HG02571 (cell line): ENCODE measurements around the gene MAPKAP1.

Experiments used
- ATAC-seq: cut with Tn5 transposase; IDR thresholded peaks from one replicate; pipeline ENCODE4 v1.9.1; 2021; ENCODE audit warnings: mild to moderate bottlenecking, moderate library complexity; ENCODE audit not compliant: unreplicated experiment

MAPKAP1 gene

DNA sequence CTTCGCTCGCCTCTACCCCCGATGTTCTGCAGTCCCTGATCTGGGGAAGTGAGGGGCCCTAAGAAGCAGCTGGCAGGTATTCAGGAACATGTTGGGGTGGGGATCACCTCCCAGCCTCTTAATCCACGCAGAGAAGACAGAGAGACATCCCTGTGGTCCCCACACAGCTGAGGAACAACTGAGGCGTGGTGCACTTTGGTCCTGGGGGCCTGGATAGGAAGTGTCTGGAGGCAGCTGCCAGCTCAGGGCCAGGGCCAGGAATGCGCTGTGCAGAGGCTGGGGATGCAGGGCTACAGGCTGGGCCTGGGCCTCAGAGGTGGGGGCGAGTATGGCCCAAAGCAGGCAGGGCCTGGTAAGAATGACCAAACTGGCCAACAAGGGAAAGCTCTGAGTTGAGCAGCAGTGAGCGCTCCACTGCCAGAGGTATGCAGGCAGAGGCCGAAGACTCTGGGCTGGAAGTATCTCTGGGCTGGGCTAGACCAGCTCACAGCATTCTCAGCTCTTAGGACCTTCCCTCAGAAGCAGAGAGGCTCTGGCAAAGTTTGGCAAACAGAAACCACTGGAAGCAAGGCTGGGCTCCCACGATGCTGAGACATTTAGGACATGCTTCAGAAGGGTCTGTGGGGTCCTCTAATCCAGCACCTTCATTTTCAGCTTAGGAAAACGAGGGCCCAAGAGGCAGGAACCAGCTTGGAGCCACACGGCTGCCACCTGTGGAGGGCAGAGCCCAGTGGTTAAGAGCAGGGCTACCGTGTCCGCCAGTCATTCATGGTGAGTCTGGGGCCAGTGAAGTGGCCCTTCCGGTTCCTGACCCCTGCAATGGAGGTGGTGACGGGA is 271.0 kb downstream of the MAPKAP1 start:
- ATAC-seq: no peak

DNA sequence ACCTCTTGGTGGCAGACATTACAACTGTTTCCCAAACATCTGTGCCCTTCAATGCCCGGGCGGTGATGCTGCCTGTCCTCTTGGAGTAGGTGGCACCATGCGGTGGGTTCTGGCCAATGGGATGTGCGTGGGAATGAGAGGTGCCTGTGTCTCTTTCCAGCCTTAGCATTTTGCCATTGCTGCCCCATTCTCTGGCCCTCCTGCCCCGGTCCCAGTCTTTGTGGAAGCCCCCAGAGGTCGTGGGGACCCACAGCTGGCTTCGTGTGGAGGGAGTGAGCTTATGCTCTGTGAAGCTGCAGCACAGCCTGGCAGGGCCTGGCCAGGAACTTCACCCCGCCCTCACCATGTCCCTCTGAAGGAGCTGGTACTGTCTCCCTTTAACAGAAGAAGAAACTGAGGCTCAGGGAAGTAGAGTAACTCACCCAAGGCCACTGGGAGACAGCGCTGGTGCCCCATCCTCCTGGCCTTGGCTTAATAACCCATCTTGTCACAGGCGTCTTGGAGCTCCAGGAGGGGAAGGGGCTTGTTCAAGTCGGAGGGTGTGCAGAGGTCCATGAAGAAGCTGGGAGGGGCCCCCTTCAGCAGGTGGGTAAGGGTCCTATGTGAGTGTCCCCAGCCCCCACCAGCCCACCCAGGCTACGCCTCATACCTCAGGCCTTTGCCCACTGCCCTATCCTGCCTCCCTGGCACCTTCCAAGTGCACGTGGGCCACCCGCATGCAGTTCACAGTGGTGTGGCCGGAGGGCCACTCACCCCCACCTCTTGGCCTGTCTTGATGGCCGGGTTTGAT is 271.8 kb downstream of the MAPKAP1 start:
- no peak for ATAC-seq

DNA sequence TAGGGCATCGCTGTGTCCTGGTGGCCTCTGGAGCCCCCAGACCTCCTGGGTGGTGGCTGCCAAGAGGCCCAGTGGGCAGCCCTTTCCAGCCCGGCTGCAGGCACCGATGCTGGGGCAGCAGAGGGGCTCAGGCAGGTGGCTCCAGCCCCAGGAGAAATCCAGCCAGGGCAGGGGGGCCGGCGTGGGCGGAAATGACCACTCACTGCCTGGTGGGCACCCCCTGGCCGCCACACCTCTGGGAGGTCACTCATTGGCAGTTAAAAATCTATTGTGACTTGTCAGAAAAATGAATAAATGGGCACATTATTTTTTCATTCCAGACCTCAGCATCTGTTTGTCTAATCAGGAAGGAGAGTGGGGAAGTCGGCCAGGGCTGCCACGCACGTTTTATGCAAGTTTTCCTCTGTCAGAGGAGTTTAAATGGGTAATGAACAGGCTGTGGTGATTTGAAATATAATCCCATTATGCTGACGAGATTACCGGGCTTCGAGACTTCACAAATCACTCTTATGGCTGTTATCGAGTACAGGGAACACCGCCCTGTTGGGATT is 273.5 kb downstream of the MAPKAP1 start:
- ATAC-seq: no peak

DNA sequence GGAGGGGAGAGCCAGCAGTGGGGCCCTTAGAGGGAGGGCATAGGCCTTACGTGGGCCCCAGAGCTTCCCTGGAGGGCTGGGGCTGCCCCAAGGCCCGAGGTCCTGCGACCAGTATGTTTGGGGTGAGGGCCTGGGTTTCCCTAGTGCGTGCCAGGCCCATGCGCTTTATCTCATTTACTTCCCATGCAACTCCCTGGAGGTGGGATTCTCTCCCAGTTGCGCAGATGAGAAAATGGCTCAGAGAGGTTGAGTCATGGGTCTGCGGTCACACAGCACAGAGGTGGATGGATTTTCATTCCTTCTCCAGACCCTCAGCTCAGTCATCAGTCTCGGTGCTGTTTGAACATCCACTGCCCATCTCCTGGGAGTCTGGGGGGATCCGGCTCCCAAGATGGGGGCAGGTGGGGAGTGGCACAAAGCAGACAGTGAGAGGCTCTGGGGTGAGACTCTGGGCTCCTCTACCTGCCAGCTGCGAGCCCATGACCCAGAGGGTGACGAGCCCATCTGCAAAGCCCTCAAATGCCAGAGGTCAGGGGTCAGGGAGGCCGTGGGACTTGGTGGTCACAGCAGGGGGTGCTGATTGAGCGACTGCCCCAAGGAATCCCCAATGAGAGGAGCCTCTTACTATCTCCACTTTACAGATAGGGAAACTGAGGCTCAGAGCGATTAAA is 274.2 kb downstream of the MAPKAP1 start:
- ATAC-seq: no peak

DNA sequence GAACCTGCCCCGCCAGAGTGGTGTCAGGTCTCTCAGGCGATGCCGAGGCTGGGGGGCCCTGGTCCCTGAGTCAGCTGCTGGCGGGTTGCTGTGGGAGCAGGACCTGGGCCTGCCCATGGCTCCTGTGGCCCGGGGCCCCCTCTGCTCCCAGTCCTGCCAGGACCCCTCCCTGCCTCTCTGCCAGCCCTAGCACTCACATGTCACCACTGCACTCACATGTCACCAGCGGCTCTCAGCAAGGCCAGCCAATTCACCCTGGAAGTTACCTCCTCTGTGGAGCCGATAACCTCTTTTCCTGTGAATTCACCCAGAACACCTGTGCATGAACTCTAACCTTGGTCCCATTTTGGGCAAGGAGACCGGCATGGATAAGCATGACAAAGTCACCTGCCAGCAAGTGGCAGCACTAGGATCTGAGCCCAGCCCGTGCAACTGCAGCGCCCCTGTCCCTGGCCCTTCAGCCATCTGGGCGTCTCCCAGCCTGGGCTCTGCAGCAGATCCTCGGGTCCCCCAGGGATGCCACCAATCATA is 275.2 kb downstream of the MAPKAP1 start:
- ATAC-seq: no peak

DNA sequence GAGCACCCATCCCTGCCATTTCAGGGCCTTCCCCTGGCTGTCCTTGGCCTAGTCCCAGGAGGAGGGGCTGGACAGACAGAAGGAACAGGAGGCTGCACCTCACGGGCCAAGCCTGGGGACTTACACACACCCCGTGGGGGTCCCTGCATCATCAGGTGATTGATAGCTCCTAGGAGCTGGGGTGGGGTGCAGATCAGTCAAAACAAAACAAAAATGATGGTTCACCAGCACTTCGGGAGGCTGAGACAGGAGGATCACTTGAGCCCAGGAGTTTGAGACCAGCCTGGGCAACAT is 276.0 kb downstream of the MAPKAP1 start:
- no peak for ATAC-seq

DNA sequence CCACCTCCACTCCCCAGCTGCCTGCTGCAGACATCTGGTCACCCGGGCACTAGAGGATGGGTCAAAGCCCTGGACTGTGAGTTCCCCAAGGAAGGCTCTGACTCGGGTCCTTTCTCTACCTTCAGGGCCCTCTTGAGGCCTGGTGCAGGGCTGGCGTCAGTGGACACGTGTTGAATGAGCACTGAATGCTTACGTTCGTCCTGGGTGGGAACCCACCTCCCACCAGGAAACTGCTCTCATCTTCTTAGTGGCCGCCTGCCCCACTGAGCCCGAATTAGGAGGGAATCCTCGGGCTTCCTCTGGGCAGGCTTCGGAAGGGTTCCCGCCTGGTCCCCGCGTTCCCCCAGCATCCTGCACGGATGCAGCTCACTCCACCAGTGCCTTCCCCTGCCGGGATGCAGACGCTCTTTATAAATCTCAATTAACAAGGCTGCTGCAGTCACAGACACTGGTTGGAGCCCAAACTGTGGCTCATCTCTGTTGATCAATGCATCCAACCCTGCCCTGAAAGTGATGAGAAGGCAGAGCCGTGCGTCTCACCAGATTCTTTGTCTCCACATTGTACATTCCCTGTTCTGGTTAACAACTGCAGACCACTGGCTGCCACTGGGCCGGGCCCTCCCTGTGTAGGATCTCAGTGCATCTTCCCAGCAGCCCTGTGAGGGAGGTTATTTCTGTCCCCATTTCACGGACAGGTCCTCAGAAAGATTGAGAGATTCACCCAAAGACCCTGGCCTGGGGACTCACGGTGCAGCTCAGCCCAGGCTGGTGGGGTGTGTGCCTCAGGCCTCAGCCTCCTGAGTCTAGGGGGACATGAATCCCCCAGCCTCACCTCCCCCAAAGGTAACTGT is 276.6 kb downstream of the MAPKAP1 start:
- ATAC-seq: no peak

DNA sequence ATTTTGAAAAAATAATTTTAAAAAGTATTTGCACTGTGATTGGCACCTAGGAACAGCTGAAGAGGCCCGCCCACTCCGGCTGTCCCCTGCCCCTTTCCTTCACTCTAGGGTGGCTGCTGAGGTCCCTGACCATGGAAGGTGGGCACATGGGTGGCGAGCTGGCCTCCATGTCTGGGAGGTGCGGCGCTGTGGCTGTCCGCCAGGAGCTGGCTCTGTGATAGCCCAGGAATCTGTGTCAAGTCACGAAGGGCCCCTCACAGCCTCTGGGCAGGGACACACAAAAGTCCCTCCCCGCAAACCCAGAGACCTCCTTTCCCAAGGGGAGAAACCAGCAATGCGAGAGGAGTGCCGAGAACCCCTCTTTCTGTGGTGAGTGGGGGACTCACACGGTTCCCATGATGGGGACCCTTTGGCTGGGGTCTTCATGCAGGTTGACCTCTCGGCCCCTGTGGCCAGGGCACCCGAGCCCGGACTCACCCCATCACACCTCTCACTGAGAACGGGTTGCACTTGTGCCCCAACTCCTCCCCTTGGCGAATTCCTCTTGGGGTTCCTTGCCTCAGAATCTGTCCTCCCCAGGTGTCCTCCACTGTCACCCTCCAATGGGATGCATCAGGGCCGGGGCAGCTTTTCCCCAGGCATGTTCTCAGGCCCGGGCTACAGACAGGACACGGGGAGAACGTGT is 277.4 kb downstream of the MAPKAP1 start:
- ATAC-seq: no peak

DNA sequence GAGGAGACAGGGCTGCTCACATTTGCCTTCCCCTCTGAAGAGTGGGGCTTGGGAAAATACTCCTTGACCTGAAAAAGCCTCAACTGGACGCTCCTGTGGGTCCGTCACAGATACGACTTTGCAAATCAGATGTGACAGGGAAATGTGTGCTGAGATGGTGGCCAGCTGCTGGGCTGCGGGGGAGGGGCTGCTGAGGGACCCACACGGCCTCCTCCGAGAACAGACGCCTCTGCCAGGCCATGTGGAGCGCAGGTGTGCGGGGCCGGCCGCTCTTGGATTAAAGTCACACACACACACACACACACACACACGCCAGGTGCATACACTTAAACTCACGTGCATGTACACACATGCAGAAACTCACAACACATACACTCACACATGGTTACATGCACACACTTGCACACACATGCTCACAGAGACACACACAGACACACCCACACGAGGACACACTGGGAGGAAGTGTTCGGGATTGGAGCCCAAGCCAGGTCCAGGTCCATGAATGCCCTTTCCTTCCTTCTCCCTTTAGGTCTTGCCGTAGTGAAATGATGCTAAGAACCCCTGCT is 278.0 kb downstream of the MAPKAP1 start:
- ATAC-seq: no peak

DNA sequence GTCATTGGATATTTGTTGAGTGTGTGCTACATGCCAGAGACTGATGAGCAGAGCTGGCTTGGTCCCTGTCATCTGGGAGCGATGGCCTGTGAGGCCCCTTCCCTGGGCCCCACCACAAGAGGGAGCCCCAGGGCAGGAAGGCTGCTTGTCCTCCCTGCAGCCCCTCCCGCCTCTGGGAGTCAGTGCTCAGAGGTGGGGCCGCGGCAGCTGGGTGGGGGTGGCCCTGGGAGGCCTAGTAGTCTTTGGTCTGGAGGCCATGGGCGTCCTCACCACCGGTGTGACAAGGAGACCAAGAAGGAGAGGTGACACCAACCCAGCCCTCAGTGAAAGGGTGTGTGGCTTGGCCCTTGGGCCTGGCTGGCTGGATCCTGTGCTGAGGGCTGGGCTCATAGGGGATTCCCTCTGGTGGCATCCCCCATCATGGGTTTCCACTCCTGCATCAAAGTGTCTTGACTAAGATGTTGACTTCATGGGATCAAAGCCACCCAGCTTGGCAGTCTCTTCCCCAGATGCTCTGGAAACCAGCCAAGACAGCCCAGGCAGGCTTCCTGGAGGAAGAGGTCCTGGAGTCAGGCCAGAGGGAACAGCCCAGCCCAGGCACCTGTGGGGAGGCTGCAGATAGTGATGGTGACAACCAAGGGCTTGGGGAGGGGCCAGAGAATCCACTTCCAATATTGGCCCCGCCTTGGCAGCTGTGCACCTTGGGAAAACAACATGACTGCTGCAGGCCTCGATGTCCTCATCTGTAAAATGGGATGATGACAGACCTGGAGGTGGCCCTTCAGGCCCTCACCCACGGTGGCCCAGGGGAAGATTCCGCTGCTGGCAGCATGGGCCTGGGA is 278.7 kb downstream of the MAPKAP1 start:
- no peak for ATAC-seq

DNA sequence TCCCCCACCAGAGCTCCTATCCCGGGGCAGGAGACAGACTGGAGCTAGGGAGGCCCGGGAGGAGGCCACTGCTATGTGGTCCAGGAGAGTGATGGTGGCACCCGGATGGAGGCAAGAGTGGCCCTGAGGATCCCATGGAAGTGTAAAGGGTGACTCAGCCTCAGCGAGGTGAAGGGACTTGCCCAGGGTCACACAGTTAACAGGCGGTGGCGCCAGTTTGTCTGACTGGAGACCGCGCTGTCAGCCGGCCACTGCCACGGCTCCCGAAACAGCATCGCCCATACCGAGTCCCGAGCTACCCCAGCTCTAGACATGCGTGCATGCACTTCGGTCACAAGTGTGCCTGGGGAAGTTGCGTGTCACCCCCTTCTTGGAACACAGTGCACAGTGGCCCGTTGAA is 279.5 kb downstream of the MAPKAP1 start:
- no peak for ATAC-seq

DNA sequence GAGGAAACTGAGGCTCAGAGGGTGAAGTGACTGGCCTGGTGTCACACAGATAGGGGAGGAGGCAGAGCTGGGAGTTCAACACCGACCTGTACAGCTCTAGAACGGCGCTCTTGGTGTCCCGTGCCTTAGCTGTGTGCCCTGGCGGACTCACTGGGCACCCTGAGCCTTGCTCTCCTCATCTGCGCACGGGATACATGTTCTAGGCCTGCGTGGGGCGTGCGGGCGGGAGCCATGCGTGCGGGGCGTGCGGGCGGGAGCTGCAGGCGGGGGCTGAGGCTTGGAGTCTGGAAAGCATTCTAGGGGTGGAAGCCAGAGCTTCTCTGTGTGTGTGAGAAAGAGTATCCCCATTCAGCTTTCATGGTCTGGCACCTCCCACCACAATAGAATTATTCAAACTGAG is 280.1 kb downstream of the MAPKAP1 start:
- no peak for ATAC-seq

DNA sequence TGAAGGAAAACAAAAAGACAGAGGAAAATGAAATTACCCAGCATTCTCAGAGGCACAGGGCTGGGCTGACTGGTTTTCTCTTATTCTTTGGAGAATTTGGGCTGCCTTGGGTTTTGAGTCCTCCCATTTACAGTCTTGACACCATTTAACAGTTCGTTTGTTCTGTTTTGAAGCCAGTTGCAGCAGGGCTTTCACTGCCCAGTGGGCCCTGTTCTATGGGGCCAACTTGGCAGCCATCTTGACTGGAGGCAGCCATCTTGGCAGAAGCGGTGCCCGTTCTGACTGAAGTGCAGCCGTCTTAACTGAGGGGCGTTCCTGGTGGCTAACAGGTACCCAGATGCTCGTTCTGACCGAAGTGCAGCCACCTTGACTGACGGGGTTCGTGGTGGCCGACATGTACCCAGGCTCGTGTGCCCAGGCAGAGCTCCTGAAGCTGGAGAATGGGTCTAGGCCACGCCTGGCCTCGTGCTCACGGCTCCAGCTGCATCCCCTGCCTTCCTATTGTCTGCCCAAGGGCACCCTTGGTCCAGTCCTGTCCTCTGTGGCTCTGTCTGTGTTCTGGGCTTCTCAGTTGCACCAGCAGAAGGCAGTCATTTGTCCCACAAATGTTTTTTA is 281.0 kb downstream of the MAPKAP1 start:
- ATAC-seq: no peak

DNA sequence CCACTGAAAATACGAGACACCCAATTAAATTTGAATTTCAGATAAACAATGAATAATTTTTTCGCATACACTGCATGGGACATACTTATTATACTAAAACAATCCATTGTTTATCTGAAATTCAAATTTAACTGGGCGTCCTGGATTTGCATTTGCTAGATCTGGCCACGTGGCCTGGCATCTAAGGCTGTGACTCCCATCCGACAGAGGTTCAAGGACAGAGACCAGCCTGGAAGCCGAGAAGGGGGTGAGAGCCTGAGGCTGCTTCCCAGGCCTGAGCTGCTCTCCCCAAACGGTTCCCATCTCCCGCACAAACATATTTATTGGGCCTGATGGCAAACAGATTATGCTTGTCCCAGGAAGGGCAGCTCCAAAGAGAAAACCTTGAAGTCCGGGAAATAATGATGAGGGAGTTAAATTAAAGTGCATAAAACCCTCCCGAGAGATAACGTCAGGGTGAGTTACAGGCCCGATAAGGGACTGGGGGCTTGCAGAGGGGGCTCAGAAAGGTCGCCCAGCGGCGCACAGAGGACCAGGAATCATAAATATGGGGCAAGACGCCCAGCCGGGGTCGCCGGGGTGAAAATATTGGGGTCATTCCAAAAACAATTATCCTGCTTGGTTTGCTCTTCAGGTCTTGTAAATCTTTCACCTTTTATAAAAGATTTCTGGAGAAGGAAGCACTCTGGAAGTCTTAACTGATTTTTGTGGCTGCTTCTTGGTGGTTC is 281.7 kb downstream of the MAPKAP1 start:
- no peak for ATAC-seq

DNA sequence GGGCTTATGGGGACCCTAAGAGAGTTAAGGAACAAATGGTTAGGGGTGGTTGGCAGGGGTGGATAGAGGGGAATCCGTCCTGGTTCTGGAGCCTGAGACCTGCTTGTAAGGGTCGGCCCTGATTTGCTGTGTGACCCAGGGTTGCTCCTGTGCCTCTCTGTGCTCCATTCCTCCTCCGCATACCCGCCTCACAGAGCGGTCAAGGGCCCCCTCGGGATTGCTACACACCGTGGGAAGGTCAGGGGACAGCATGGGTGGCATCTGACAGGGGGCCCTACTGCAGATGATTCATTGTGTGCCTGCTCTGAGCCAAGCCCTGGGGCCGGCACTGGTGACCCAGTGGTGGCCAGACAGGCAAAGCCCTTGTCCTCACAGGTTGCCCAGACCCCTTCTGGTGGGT is 283.0 kb downstream of the MAPKAP1 start:
- ATAC-seq: no peak

DNA sequence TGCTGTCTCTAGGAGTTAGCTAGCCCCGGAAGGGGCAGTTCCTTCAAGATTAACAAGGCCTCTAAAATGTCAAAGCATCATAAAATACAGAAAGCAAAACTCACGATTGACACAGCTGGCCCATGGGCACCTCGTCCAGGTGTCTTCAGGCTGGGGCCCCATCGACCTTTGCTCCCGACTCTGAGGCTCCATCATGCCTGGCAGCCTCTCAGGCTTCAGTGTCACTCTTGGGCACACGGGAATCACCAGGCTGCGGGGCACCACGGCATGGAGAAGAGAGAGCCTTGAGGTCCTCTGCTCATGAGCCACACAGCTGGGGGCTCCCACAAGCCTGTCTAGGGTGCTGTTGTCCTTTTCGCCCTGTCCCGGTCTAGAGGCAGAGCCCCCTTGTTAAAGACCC is 284.2 kb downstream of the MAPKAP1 start:
- no peak for ATAC-seq

DNA sequence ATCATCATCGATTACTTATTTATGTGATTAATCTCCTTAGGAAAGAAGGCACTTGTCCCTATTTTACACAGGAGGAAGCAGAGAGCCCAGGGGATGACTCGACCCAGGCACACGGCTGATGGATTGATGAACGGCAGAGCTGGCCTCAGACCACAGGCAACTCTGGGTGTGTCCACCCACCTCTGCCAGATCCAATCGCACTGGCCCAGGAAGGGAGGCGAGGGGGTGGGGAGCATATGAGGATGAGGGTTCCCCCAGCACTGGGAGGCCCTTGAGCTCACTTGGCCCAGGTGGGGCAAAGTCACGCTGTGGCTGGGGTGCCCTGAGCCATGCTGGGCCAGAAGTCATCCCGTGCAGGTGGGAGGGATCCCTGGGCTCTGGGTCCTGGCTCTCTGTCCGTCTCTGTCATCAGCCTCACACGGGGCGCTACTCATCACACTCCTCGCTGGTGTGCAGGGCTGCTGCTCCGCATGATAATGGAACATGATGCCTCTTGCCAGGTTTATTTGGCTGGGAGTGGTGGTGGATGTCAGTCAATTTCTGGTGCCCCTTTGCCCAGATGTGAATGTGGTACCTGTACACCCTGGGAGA is 285.3 kb downstream of the MAPKAP1 start:
- no peak for ATAC-seq
